ENCODE results near the gene PPM1G.
"Not testable (repeated sequence)": the region's sequence is repeated elsewhere in the genome, so short reads cannot be mapped to it uniquely, and the experiment has no call there.

Gene PPM1G

GRCh38 chr2:27375513-27376099 is 33.8 kb downstream of the PPM1G start:
- DNase-seq (ENCODE audit: low spot score): no peak

DNA sequence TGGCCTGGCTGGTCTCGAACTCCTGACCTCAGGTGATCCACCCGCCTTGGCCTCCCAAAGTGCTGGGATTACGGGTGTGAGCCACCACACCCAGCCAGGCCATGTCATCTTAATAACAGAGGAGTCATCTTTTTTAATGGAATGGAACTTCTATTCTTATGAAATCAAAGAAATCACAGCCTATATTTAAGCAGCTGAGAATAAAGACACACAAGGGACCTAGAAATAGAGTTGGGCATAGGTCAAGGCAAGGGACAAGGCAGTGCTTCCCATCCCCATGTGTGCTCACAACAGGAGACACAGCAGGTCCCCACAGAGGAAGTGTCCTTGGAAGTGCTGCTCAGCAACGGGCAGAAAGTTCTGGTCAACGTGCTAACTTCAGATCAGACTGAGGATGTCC is 35.8 kb downstream of the PPM1G start:
- DNase-seq (ENCODE audit: low spot score): no peak

- DNase-seq (ENCODE audit: low spot score): no peak
These were observed 36.5 kb downstream of the PPM1G start for GRCh38 chr2:27372937-27373336.

GRCh38 chr2:27370816-27371620 is 38.4 kb downstream of the PPM1G start:
- DNase-seq (ENCODE audit: low spot score): peak; percentile 90

- DNase-seq (ENCODE audit: low spot score): peak; percentile 99
These were observed 39.2 kb downstream of the PPM1G start, which contains the start of the genes EIF2B4 and SNX17 for GRCh38 chr2:27370026-27370815. TSS of gene EIF2B4 (minus strand) at chr2:27370338. CDS start at chr2:27370314, 24 bp downstream. TSS of gene SNX17 (plus strand) at chr2:27370616. CDS start at chr2:27370744, 128 bp downstream.

DNA sequence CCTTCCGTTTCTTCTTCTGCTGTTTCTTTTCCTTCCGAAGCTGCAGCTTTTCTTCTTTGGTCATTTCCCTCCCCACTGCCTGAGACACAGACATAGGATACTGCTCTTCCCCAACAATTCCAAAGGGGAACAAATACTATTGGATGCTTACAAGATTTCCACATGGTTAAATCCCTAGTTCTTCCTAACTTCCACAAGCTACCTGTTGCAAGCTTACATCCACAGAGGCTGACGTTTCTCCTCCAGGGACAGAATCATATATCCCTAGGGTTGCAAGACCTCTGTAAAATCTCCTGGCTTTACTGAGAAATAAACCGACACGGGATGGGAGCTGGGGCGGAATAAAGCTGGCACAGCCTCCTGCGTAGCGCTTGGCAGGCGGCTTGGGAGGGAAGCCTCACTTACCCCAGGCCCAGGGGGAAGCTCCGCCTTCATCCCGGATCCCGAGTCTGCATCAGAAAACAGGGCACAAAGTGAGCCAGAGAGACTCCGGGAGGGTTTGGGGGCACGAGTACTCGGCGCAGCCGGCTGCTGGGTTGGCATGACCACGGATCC is 39.8 kb downstream of the PPM1G start:
- DNase-seq (ENCODE audit: low spot score): peak; percentile 40

DNA sequence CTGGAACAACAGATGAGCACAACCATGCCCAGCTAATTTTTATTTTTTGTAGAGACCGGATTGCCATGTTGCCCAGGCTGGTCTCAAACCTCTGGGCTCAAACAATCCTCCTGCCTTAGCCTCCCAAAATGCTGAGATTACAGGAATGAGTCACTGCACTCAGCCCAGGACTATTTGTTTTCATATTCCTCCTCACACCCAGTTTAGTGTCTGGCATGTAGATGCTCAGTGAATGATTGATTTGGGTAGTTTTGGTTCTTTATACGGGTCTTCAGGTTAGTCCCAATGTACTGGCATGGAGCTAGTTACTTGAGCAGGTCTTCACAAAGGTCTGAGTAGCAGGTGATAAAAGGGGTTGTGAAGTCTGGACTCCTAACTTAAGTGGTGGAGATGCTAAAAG is 45.5 kb downstream of the PPM1G start:
- DNase-seq (ENCODE audit: low spot score): no peak

- DNase-seq (ENCODE audit: low spot score): no peak
These were observed 46.5 kb downstream of the PPM1G start for GRCh38 chr2:27362678-27363420.

DNA sequence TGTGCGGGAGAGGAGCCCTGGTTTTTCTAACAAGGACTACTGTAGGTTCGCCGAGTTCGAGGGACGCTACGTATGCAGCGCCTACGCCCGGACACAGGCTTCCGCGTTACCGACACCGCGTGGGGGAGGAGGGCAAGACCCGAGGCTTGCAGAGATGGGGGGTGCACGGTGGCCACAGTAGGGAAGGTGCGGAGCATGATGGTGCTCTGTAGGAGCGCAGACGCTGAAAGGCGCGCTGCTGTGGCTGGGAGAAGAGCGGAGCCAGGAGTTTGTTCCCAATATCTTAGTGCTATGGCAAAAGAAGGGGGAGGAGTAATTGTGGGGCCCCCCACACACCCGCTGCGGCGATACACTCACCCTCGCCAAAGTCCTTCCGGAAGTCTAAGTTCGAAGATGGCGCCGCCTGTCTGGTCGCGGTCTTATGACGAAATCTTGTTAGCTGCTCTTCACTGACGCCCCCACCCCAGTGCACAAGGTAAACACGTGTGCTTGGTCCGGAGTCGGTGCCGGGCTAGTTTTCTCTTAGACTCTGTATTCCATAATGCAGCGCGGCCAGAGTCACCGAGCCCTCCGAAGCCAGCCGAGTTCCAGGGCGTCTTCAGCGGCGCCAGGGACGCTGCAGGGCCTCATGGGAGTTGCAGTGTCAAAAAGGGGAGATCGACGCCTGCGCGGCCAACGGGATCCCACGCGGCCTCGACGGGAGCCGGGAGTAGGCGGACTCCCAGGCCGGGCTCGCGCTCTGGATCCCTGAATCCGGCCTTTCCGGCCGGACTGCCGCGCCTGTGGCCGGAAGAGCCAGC is 52.8 kb downstream of the PPM1G start, which contains the start of gene GTF3C2:
GTF3C2 (minus strand) TSS at position 383 of the 800 bp plus-strand sequence. CDS start 13,210 bp downstream, outside the sequence.
- peak; percentile 98 for DNase-seq (ENCODE audit: low spot score)

GRCh38 chr2:27356056-27356381 is 53.4 kb downstream of the PPM1G start:
- DNase-seq (ENCODE audit: low spot score): peak; percentile 83

GRCh38 chr2:27354597-27354927 is 54.8 kb downstream of the PPM1G start:
- DNase-seq (ENCODE audit: low spot score): no peak

DNA sequence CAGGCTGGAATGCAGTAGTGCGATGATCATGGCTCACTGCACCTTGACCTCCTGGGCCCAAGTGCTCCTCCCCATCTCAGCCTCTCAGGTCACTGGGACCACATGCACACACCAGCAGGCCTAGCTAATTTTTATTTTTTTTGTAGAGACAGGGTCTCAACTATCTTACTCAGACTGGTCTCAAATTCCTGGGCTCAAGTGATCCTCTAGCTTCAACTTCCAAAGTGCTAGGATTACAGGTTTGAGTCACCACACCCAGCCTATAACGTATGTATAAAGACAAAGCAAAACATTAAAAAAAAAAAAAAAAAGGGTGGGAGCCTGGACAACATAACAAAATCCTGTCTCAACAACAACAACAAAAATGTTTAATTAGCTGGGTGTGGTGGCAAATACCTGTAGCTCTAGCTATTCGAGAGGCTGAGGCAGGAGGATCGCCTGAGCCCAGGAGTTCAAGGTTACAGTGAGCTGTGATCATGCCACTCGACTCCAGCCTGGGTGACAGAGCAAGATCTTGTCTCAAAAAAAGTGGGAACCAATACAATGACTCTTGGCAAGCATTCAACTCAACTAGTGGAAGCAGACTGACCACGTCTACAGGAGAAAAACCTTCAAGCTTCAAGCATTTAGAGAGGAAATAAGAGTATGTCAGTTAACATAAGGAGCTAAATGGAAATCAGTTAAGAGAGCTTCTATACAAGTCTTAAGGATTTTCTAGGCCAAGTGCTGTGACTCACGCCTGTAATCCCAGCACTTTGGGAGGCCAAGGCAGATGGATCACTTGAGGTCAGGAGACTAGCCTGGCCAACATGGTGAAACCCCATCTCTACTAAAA is 55.4 kb downstream of the PPM1G start:
- no peak for DNase-seq (ENCODE audit: low spot score)

- DNase-seq (ENCODE audit: low spot score): not testable (repeated sequence)
These were observed 56.0 kb downstream of the PPM1G start for GRCh38 chr2:27353386-27353761.

- DNase-seq (ENCODE audit: low spot score): no peak
These were observed 57.4 kb downstream of the PPM1G start for GRCh38 chr2:27351802-27352598.

DNA sequence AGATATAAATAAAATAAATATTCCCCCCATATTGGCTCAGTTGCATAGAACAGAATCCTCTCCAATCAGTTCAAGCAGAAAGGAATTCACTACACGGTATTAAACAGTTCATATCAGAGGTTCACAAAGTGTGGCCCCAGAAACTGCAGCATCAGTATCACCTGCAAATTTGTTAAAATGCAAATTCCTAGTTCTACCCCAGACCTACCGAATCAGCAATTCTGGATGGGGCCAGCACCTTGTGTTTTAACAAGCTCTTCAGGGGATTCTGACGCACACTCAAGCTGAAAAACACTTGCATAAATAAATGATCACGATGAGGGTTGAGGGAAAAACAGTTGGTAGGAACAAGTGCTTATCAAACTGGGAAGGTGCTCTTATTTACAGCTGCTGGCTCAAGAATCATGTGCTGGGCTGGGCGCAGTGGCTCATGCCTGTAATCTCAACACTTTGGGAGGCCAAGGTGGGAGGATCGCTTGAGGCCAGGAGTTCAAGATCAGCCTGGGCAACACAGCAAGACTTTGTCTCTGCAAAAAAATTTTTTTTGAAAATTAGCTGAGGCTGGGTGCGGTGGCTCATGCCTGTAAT is 59.2 kb downstream of the PPM1G start:
- DNase-seq (ENCODE audit: low spot score): no peak

GRCh38 chr2:27347641-27348040 is 61.8 kb downstream of the PPM1G start:
- DNase-seq (ENCODE audit: low spot score): no peak

GRCh38 chr2:27336173-27336572 is 73.2 kb downstream of the PPM1G start:
- DNase-seq (ENCODE audit: low spot score): no peak

- DNase-seq (ENCODE audit: low spot score): no peak
These were observed 74.1 kb downstream of the PPM1G start for GRCh38 chr2:27335311-27335710.

Data from NAMALWA (cell line).